Mucosa of descending colon (tissue), 3 donors: ENCODE measurements around the gene OR4E1. TPM values are rescaled to one million over a fixed set of nuclear protein-coding genes. Genes with fewer than 3 reads are reported as not detected.

Experiments
- ATAC-seq: fragments of 200-7000 bp; cut with Tn5 transposase; one replicate; pipeline ENCODE4 v1.9.1; 2020; ENCODE audit warnings: mild to moderate bottlenecking, moderate library complexity
- DNase-seq, 3 donors: peaks; one replicate each; pipeline ENCODE4 v3.0.0-alpha.2; 2020
- H3K36me3 ChIP-seq: fragments of 200-600 bp; one replicate; pipeline ENCODE4 v1.8.0; 2021; ENCODE audit warnings: low read depth, mild to moderate bottlenecking
- H3K4me1 ChIP-seq: fragments of 200-600 bp; one replicate; pipeline ENCODE4 v1.8.0; 2021; ENCODE audit warnings: low read depth, mild to moderate bottlenecking
- H3K4me3 ChIP-seq: fragments of 200-600 bp; one replicate; pipeline ENCODE4 v1.8.0; 2021; ENCODE audit warnings: mild to moderate bottlenecking
- H3K9me3 ChIP-seq: fragments of 200-600 bp; one replicate; pipeline ENCODE4 v1.8.0; 2021; ENCODE audit warnings: mild to moderate bottlenecking
- CTCF ChIP-seq: fragments of 200-600 bp; IDR thresholded peaks from one replicate; pipeline ENCODE4 v1.8.0; 2022; ENCODE audit warnings: antibody characterized with exemption, mild to moderate bottlenecking
- intact Hi-C, 2 donors: fragments of 100-400 bp; cut with DNase I in 1 of 2; cut with micrococcal nuclease in 1 of 2; formaldehyde crosslinking; loops; one replicate each; pipeline versions ENCODE4 v1.11.0 to v1.11.1; 2022; cut with DNase I, micrococcal nuclease
- long read RNA-seq, 2 donors: library from polyadenylated mRNA; unstranded; transcript quantifications; one replicate each; pipeline ENCODE4 v2.0.0, GENCODE V29; 2019 to 2021
- total RNA-seq, 3 donors: library from RNA; stranded (reverse); fragmentation: NEBNext Ultra II Directional in 2 of 3; extraction: Animal tissue kit (Norgen Biotek cat#: 25700) in 2 of 3; gene quantifications; one replicate each; pipeline versions ENCODE4 v1.2.1 to v1.2.4, GENCODE V29; 2021 to 2023
- donor health status: DM: no; HTN: no; CAD: no; lungs with moderate emphysema.
- donor health status: DM: no; HTN: no; CAD: no.
- donor health status: DM: no; HTN: yes; CAD: no.

OR4E1 gene
- total RNA-seq, result not detected
- long read RNA-seq, donor 1, result 0 reads
- long read RNA-seq, donor 2, result 0 reads

GRCh38 chr14:21673718-21674117, at the start of gene OR4E1:
Gene OR4E1, minus strand, starts transcription at chr14:21673818. Its CDS starts 2,883 bp downstream, at chr14:21670935.
- intact Hi-C loops, result no loop called here
- Histone ChIP-seq H3K9me3 (peaks cover 6% of the 10 kb centered on the region), H3K36me3 (no peaks in the 10 kb centered on the region), H3K4me3 (no peak within 1 kb of the TSS), H3K4me1 (no peaks in the 10 kb centered on the region)
- no peak for TF ChIP-seq CTCF
- DNase-seq (no peak), ATAC-seq (no peak)

GRCh38 chr14:21721504-21721903, 47.9 kb upstream of the OR4E1 start:
- DNase-seq (no peak), ATAC-seq (peak; percentile 87)
- Histone ChIP-seq H3K4me1 (peaks cover 6% of the 10 kb centered on the region), H3K4me3 (no peak overlapping the region), H3K9me3 (no peaks in the 10 kb centered on the region), H3K36me3 (no peaks in the 10 kb centered on the region)
- intact Hi-C loops, result no loop called here
- TF ChIP-seq CTCF, result no peak

- Histone ChIP-seq H3K4me3 (no peak overlapping the region), H3K9me3 (no peaks in the 10 kb centered on the region), H3K36me3 (no peaks in the 10 kb centered on the region), H3K4me1 (peaks cover 6% of the 10 kb centered on the region)
- intact Hi-C loops, result no loop called here
- no peak for TF ChIP-seq CTCF
- no peak for ATAC-seq
- DNase-seq, result no peak
These were observed 46.2 kb upstream of the OR4E1 start for GRCh38 chr14:21719841-21720240.

GRCh38 chr14:21714318-21714929, 40.8 kb upstream of the OR4E1 start:
- Histone ChIP-seq H3K4me1 (no peaks in the 10 kb centered on the region), H3K4me3 (no peak overlapping the region), H3K9me3 (no peaks in the 10 kb centered on the region), H3K36me3 (no peaks in the 10 kb centered on the region)
- no peak for ATAC-seq
- no peak for DNase-seq
- intact Hi-C loops, result no loop called here
- TF ChIP-seq CTCF, result no peak

- no peak for TF ChIP-seq CTCF
- Histone ChIP-seq H3K36me3 (no peaks in the 10 kb centered on the region), H3K9me3 (peaks cover 2% of the 10 kb centered on the region), H3K4me1 (no peaks in the 10 kb centered on the region), H3K4me3 (no peak overlapping the region)
- ATAC-seq (no peak), DNase-seq (no peak)
- intact Hi-C loops, result no loop called here
These were observed 38.4 kb upstream of the OR4E1 start for GRCh38 chr14:21712036-21712435.
